Kidney epithelial cell (primary cell): Measurements from ENCODE around the gene HOXA1. TPM values are rescaled to one million over a fixed set of nuclear protein-coding genes. Genes with fewer than 3 reads are reported as not detected.
A peak's percentile ranks its signal among the peaks of the same experiment; 100 is the strongest.

Experiments used
- DNase-seq: peaks from one replicate; pipeline ENCODE4 v3.0.0-alpha.2; 2010; ENCODE audit warnings: low read depth
- H3K27me3 ChIP-seq: 2 replicates; pipeline ENCODE4 v1.6.0; 2011; ENCODE audit warnings: low read length; ENCODE audit not compliant: control insufficient read depth, insufficient read depth
- H3K36me3 ChIP-seq: 2 replicates; pipeline ENCODE4 v1.5.1; 2011; ENCODE audit warnings: low read length; ENCODE audit not compliant: control insufficient read depth, insufficient read depth
- H3K4me3 ChIP-seq: 2 replicates; pipeline ENCODE4 v1.5.1; 2011; ENCODE audit warnings: low read depth, mild to moderate bottlenecking, control low read depth, low read length
- total RNA-seq: library from RNA; depleted of rRNA; stranded (reverse); fragments of >200 nt; gene quantifications from 2 replicates; pipeline ENCODE4 v1.2.3, GENCODE V29; 2015
- TF ChIP-seq, protein P1 (sequence below): IDR thresholded peaks from 2 replicates; pipeline ENCODE4 v1.5.1; 2011; ENCODE audit warnings: mild to moderate bottlenecking, moderate library complexity, low read length, control low read depth, inconsistent platforms; ENCODE audit not compliant: insufficient read depth, poor library complexity, severe bottlenecking

The HOXA1 gene
- 2.8 and 4.3 TPM in 2 replicates for total RNA-seq

DNA sequence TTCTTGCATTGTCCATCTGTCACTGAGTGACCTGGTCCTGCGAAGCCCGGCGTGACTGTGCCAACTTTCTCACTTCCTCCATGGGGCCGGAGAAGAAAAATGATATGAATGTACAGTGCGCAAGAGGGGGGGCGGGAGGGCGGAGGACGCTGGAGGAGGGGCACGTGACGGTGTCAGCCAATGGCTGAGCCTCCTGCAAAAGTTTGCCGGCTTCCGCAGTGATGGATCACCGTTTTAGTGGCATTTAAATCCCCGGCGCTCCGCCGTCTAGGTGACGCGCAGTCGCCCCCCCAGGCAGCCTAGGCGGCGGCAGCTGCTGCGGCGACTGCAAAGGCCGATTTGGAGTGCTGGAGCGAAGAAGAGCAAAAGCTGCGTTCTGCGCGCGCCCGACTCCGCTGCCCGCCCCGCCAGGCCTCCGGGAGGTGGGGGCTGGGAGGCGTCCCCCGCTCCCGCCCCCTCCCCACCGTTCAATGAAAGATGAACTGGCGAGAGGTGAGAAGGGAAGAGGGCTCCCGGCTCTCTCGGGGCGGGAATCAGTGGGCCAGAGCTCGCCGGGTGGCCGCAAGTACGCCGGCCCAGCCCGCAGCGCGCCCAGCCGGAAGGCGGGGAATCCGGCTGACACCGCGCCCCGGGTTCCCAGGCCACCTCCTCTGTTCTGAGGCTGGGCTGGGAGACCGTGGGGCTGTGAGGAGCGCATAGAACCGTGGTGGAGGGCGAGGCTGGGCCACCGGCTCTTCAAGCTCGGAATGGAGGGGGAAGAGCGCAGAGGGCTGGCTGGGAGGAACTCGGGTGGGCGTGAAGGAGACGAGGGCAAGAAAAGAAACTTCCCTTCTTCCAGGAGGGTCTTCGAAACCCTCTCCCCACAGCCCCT, at the start of gene HOXA1:
HOXA1 (minus strand) TSS at position 104 of the 871 bp plus-strand sequence; CDS start at position 16, 88 bp downstream.
- peak within 1 kb of the TSS; percentile 90 for H3K4me3 ChIP-seq
- H3K27me3 ChIP-seq: no peaks in the 10 kb centered on the region
- TF ChIP-seq, protein P1, sequence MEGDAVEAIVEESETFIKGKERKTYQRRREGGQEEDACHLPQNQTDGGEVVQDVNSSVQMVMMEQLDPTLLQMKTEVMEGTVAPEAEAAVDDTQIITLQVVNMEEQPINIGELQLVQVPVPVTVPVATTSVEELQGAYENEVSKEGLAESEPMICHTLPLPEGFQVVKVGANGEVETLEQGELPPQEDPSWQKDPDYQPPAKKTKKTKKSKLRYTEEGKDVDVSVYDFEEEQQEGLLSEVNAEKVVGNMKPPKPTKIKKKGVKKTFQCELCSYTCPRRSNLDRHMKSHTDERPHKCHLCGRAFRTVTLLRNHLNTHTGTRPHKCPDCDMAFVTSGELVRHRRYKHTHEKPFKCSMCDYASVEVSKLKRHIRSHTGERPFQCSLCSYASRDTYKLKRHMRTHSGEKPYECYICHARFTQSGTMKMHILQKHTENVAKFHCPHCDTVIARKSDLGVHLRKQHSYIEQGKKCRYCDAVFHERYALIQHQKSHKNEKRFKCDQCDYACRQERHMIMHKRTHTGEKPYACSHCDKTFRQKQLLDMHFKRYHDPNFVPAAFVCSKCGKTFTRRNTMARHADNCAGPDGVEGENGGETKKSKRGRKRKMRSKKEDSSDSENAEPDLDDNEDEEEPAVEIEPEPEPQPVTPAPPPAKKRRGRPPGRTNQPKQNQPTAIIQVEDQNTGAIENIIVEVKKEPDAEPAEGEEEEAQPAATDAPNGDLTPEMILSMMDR: no peak
- no peak for DNase-seq
- no peaks in the 10 kb centered on the region for H3K36me3 ChIP-seq

DNA sequence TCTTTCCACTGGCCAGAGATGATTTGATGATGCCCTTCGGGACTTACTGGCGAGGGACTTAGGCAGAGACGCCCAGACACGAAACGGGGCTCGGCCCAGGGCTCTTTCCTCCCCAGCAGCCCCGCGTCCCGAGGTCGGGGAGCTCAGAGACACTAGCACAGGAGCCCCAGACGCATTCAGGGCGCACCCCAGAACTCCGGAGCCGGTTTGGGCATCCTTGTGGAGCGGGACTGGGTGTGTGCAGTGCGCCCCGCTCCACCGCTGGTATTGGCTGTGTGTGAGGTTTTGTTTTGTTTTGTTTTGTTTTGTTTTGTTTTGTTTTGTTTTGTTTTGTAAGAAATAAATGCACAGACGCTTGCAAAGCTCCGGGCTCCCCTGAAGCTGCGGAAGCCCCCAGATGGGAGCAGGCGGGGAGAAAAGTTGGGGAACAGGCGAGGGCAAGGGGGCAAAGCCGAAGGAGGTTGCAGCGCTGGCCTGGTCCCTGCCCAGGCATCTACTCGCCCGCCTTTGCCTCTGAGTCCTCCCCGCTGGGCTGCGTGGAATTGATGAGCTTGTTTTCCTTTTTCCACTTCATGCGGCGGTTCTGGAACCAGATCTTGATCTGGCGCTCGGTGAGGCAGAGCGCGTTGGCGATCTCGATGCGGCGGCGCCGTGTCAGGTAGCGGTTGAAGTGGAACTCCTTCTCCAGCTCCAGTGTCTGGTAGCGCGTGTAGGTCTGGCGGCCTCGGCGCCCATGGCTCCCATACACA, 49.5 kb upstream of the HOXA1 start:
- H3K36me3 ChIP-seq: peaks cover 3% of the 10 kb centered on the region
- H3K27me3 ChIP-seq: peaks cover 2% of the 10 kb centered on the region
- H3K4me3 ChIP-seq: peak overlapping the region; percentile 21
- no peak for DNase-seq
- TF ChIP-seq, protein P1: no peak

DNA sequence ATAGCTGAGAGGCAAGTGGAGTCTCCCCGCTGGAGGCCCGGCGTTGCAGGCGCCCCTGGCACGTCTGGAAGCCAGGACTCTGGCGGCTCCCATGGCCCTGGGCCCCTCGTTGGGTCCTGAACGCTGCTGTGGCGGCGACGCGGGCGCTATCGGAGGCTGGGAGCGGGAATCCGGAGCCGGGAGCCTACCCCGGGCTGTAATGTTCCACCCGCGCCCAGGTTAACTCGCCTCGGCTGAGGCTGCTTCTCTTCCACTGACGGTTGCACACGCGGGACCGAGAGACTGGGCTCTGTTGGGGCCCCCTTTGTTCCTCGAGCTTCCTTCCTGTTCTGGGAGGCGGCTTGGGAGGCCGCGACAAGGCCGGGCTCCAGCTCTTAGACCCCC, 49.0 kb upstream of the HOXA1 start:
- DNase-seq: no peak
- Histone ChIP-seq H3K4me3 (peak overlapping the region; percentile 21), H3K36me3 (peaks cover 3% of the 10 kb centered on the region), H3K27me3 (peaks cover 2% of the 10 kb centered on the region)
- TF ChIP-seq, protein P1: no peak

DNA sequence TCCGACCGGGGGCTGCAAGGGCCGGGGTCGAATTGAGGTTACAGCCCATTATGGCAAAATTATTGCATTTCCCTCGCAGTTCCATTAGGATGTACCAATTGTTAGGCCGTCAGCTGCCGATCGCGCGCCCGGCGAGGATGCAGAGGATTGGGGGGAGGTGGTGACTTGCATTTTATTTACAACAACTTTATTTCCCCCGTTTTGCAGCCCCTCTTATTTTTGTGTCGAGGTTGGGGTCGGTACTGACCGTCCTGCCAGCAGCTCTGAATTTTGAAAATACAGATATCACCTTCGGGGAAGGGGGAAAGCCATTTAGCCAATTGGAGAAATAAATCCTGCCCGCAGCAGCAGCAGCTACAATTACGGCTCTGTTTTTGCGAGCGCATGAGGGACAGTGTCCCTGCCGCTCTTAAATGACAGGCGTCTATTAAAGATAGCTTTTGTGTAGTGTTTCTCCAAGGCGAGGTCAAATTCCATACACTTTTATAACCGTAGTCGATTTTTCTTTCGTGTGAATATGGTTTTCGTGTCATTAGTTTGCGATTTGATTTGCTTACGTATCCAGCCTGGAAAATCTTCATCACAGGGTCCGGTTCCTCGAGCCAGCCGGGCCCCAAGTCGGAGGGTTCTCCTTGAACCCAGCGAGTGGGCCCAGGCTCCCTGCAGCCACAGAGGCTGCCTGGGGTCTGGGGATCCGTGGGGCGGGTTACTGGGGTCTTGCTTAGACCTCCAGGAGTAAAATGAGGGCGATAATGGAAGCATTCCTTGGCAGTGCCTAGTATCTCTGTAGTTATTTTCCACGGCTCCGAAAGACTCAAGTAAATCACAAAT, 48.4 kb upstream of the HOXA1 start:
- peaks cover 2% of the 10 kb centered on the region for H3K27me3 ChIP-seq
- no peak for DNase-seq
- TF ChIP-seq, protein P1: peak; percentile 67

DNA sequence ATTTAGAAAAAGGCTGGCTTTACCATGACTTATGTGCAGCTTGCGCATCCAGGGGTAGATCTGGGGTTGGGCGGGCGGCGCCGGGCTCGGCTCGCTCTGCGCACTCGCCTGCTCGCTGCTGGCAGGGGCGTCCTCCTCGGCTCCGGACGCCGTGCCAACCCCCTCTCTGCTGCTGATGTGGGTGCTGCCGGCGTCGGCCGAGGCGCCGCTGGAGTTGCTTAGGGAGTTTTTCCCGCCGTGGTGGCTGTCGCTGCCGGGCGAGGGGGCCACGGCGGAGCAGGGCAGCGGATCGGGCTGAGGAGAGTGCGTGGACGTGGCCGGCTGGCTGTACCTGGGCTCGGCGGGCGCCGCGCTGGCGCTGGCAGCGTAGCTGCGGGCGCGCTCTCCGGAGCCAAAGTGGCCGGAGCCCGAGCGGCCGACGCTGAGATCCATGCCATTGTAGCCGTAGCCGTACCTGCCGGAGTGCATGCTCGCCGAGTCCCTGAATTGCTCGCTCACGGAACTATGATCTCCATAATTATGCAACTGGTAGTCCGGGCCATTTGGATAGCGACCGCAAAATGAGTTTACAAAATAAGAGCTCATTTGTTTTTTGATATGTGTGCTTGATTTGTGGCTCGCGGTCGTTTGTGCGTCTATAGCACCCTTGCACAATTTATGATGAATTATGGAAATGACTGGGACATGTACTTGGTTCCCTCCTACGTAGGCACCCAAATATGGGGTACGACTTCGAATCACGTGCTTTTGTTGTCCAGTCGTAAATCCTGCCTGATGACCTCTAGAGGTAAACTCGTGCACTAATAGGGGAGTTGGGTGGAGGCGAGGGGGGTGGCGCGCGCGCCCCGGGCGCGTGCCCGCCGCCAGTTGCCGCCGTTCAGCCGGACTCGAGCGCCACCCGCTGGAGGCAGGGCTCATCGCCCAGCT, 47.5 kb upstream of the HOXA1 start, which contains the start of gene HOXA5:
HOXA5 (minus strand) TSS at position 659 of the 927 bp plus-strand sequence; CDS start at position 585, 74 bp downstream.
- DNase-seq: peak; percentile 91
- H3K4me3 ChIP-seq: peak within 1 kb of the TSS; percentile 72
- peaks cover 2% of the 10 kb centered on the region for H3K27me3 ChIP-seq
- TF ChIP-seq, protein P1: no peak
- peaks cover 3% of the 10 kb centered on the region for H3K36me3 ChIP-seq

More for the DNA sequence above, 48.4 kb upstream of the HOXA1 start:
- H3K36me3 ChIP-seq: peaks cover 3% of the 10 kb centered on the region
- H3K4me3 ChIP-seq: peak overlapping the region; percentile 28
